OCI-LY3 (cell line): ENCODE measurements around the gene SSPN.

ENCODE experiments used
- H2AFZ ChIP-seq: fragments of 200-600, 300-600 bp; shearing (Covaris generic); 2 replicates; pipeline ENCODE4 v1.6.0; 2014; ENCODE audit warnings: antibody characterized with exemption, low read depth, low read length
- H3K27ac ChIP-seq: fragments of 200-600, 300-600 bp; sonication (generic); 2 replicates; pipeline ENCODE4 v1.5.1; 2014; ENCODE audit warnings: mild to moderate bottlenecking, low read length, moderate library complexity, mixed read lengths
- H3K27me3 ChIP-seq: fragments of 200-600, 300-600 bp; sonication (generic); 2 replicates; pipeline ENCODE4 v1.6.1; 2014; ENCODE audit warnings: low read depth, low read length, mixed read lengths
- H3K36me3 ChIP-seq: fragments of 200-600, 300-600 bp; sonication (generic); replicated peaks from 2 replicates; pipeline ENCODE3; 2014; ENCODE audit warnings: low read depth, low read length, mixed read lengths
- H3K4me1 ChIP-seq: fragments of 300-600, 200-600 bp; sonication (generic); 2 replicates; pipeline ENCODE4 v1.6.1; 2014; ENCODE audit warnings: low read length, mixed read lengths
- H3K4me2 ChIP-seq: fragments of 200-600, 300-600 bp; sonication (generic); 2 replicates; pipeline ENCODE4 v1.6.1; 2014; ENCODE audit warnings: low read length, mixed read lengths
- H3K4me3 ChIP-seq: fragments of 300-600, 200-600 bp; sonication (generic); 2 replicates; pipeline ENCODE4 v1.5.1; 2014; ENCODE audit warnings: antibody characterized with exemption, mild to moderate bottlenecking, low read length, moderate library complexity
- H3K79me2 ChIP-seq: fragments of 300-600, 200-600 bp; shearing (Covaris generic); 2 replicates; pipeline ENCODE4 v1.6.1; 2014; ENCODE audit warnings: mild to moderate bottlenecking, low read length, mixed read lengths
- H3K9ac ChIP-seq: fragments of 300-600, 200-600 bp; shearing (Covaris generic); 2 replicates; pipeline ENCODE4 v1.6.0; 2014; ENCODE audit warnings: mild to moderate bottlenecking, low read length, moderate library complexity
- H3K9me3 ChIP-seq: fragments of 200-600, 300-600 bp; shearing (Covaris generic); 2 replicates; pipeline ENCODE4 v1.6.1; 2014; ENCODE audit warnings: low read length, mixed read lengths; ENCODE audit not compliant: insufficient read depth
- H4K20me1 ChIP-seq: fragments of 200-600, 300-600 bp; sonication (generic); 2 replicates; pipeline ENCODE4 v1.6.1; 2016; ENCODE audit warnings: low read length, mixed read lengths; ENCODE audit not compliant: insufficient read depth
- CTCF ChIP-seq: fragments of 200-600, 300-600 bp; sonication (generic); IDR thresholded peaks from 2 replicates; pipeline ENCODE4 v1.5.1; 2014; ENCODE audit warnings: antibody characterized with exemption, low read length, low read depth
- EZH2phosphoT487 ChIP-seq: fragments of 200-600 bp; shearing (Covaris generic); IDR thresholded peaks from 2 replicates; pipeline ENCODE4 v1.6.1; 2018; ENCODE audit warnings: antibody characterized with exemption, mixed run types, low read depth

Gene SSPN

GRCh38 chr12:26241080-26241479 is 45.7 kb downstream of the SSPN start:
- H3K9me3 ChIP-seq: no peaks in the 10 kb centered on the region
- H3K9ac ChIP-seq: no peak overlapping the region
- no peaks in the 10 kb centered on the region for H3K79me2 ChIP-seq
- H3K27me3 ChIP-seq: 0 out of 2 replicates have a peak, but pooled peaks cover 13% of the 10 kb centered on the region
- H3K36me3 ChIP-seq: no peaks in the 10 kb centered on the region
- no peak overlapping the region for H3K4me2 ChIP-seq
- H4K20me1 ChIP-seq: no peaks in the 10 kb centered on the region
- H3K4me3 ChIP-seq: no peak overlapping the region
- no peak overlapping the region for H2AFZ ChIP-seq
- no peak for TF ChIP-seq CTCF
- no peak for TF ChIP-seq EZH2phosphoT487
- no peak overlapping the region for H3K27ac ChIP-seq
- peaks cover 6% of the 10 kb centered on the region for H3K4me1 ChIP-seq

- Histone ChIP-seq H3K9me3 (no peaks in the 10 kb centered on the region), H3K4me1 (peaks cover 6% of the 10 kb centered on the region), H3K36me3 (no peaks in the 10 kb centered on the region), H3K4me3 (no peak overlapping the region), H3K27me3 (0 out of 2 replicates have a peak, but pooled peaks cover 13% of the 10 kb centered on the region), H4K20me1 (no peaks in the 10 kb centered on the region), H3K9ac (no peak overlapping the region), H3K79me2 (no peaks in the 10 kb centered on the region), H3K27ac (no peak overlapping the region), H3K4me2 (no peak overlapping the region), H2AFZ (no peak overlapping the region)
- no peak for TF ChIP-seq EZH2phosphoT487
- TF ChIP-seq CTCF: no peak
Measured at GRCh38 chr12:26242683-26243082, 47.3 kb downstream of the SSPN start.

- Histone ChIP-seq H3K9ac (no peak overlapping the region), H3K27me3 (0 out of 2 replicates have a peak, but pooled peaks cover 13% of the 10 kb centered on the region), H3K9me3 (no peaks in the 10 kb centered on the region), H2AFZ (no peak overlapping the region), H3K36me3 (no peaks in the 10 kb centered on the region), H3K27ac (no peak overlapping the region), H4K20me1 (no peaks in the 10 kb centered on the region), H3K4me3 (no peak overlapping the region), H3K4me1 (peaks cover 9% of the 10 kb centered on the region), H3K4me2 (no peak overlapping the region), H3K79me2 (no peaks in the 10 kb centered on the region)
- TF ChIP-seq EZH2phosphoT487: no peak
- no peak for TF ChIP-seq CTCF
Measured at GRCh38 chr12:26244503-26244902, 49.1 kb downstream of the SSPN start.

GRCh38 chr12:26245175-26245942 is 50.0 kb downstream of the SSPN start:
- Histone ChIP-seq H3K79me2 (no peaks in the 10 kb centered on the region), H3K4me3 (no peak overlapping the region), H3K9ac (no peak overlapping the region), H3K9me3 (no peaks in the 10 kb centered on the region), H4K20me1 (no peaks in the 10 kb centered on the region), H3K27me3 (0 out of 2 replicates have a peak, but pooled peaks cover 8% of the 10 kb centered on the region), H2AFZ (peak overlapping the region; percentile 42; the same call in 1 of the 2 replicates), H3K4me1 (peaks cover 9% of the 10 kb centered on the region), H3K36me3 (no peaks in the 10 kb centered on the region), H3K27ac (no peak overlapping the region), H3K4me2 (no peak overlapping the region)
- TF ChIP-seq CTCF: no peak
- TF ChIP-seq EZH2phosphoT487: no peak
